A549 treated with AZD2906 at 1 μM for 4 hours (cell line): ENCODE results near the gene GP2. TPM values are rescaled to one million over a fixed set of nuclear protein-coding genes. Genes with fewer than 3 reads are reported as not detected.

Experiments used
- total RNA-seq: library from RNA; stranded (reverse); fragments of 200-300 nt; extraction: Qiagen RNA extraction; gene quantifications from 5 replicates; pipeline ENCODE4 v1.2.3, GENCODE V29; 2022

GP2 gene
- not detected in 5 replicates for total RNA-seq

GRCh38 chr16:20327444-20328041 is at the start of gene GP2:
Gene GP2 (minus strand): TSS chr16:20327513. CDS start chr16:20326431, 1,082 bp downstream.

GRCh38 chr16:20352615-20353014 is 25.3 kb upstream of the GP2 start, which contains the start of gene UMOD:
Gene UMOD (minus strand): TSS chr16:20352715. CDS start chr16:20350737, 1,978 bp downstream.

Other genes starting within 250 kb of the GP2 start
- not detected in 5 replicates for gene UMOD, start 25.2 kb upstream of the GP2 start, total RNA-seq
- not detected in 5 replicates for gene PDILT, start 77.2 kb upstream of the GP2 start, total RNA-seq
- not detected in 5 replicates for gene ACSM5, start 82.0 kb upstream of the GP2 start, total RNA-seq
- not detected in 5 replicates for gene ACSM2A, start 124.0 kb upstream of the GP2 start, total RNA-seq
- gene ACSM2B, start 248.9 kb upstream of the GP2 start, total RNA-seq, result not detected in 5 replicates